Glutamatergic neuron (in vitro differentiated cells): ENCODE data around the gene NRXN3. TPM values are rescaled to one million over a fixed set of nuclear protein-coding genes. Genes with fewer than 3 reads are reported as not detected.
"Not testable (repeated sequence)": the region's sequence is repeated elsewhere in the genome, so short reads cannot be mapped to it uniquely, and the experiment has no call there.

Experiments used
- DNase-seq: peaks from one replicate; pipeline ENCODE4 v3.0.0; 2022
- H3K27ac Mint-ChIP-seq: one replicate; pipeline ENCODE4 v1.8.0; 2020; ENCODE audit warnings: mild to moderate bottlenecking, mixed read lengths, inconsistent platforms; ENCODE audit not compliant: unreplicated experiment
- H3K27me3 Mint-ChIP-seq: one replicate; pipeline ENCODE4 v1.8.0; 2020; ENCODE audit warnings: mild to moderate bottlenecking, moderate library complexity, mixed read lengths, inconsistent platforms; ENCODE audit not compliant: unreplicated experiment
- H3K36me3 Mint-ChIP-seq: one replicate; pipeline ENCODE4 v1.8.0; 2020; ENCODE audit warnings: mild to moderate bottlenecking, mixed read lengths, inconsistent platforms; ENCODE audit not compliant: unreplicated experiment
- H3K4me1 Mint-ChIP-seq: one replicate; pipeline ENCODE4 v1.8.0; 2020; ENCODE audit warnings: mild to moderate bottlenecking, low read depth, mixed read lengths, inconsistent platforms; ENCODE audit not compliant: unreplicated experiment
- H3K4me3 Mint-ChIP-seq: one replicate; pipeline ENCODE4 v1.8.0; 2020; ENCODE audit warnings: mild to moderate bottlenecking, mixed read lengths, inconsistent platforms; ENCODE audit not compliant: unreplicated experiment
- H3K9me3 Mint-ChIP-seq: one replicate; pipeline ENCODE4 v1.8.0; 2020; ENCODE audit warnings: mild to moderate bottlenecking, moderate library complexity, mixed read lengths, inconsistent platforms; ENCODE audit not compliant: unreplicated experiment
- CTCF ChIP-seq: fragments of 200-600 bp; sonication (generic); IDR thresholded peaks from one replicate; pipeline ENCODE4 v1.5.0; 2021; ENCODE audit not compliant: partially characterized antibody, unreplicated experiment
- total RNA-seq: library from RNA; stranded (reverse); fragmentation: NEBNext Ultra II Directional; extraction: Animal tissue kit (Norgen Biotek cat#: 25700); gene quantifications from one replicate; pipeline ENCODE4 v1.2.1, GENCODE V29; 2021; ENCODE audit not compliant: unreplicated experiment

The NRXN3 gene
- total RNA-seq, 1 donor from 2014 or later, result 1.2 TPM

- no peak overlapping the region for H3K4me3 Mint-ChIP-seq
- TF ChIP-seq CTCF, result no peak
These were observed 848.7 kb downstream of the NRXN3 start for GRCh38 chr14:79018836-79019235.

GRCh38 chr14:79019898-79020297, 849.7 kb downstream of the NRXN3 start:
- not testable (repeated sequence) for H3K4me1 Mint-ChIP-seq, H3K36me3 Mint-ChIP-seq, H3K27me3 Mint-ChIP-seq, H3K9me3 Mint-ChIP-seq, H3K27ac Mint-ChIP-seq, H3K4me3 Mint-ChIP-seq, DNase-seq

More at GRCh38 chr14:79018836-79019235, 848.7 kb downstream of the NRXN3 start:
- Mint-ChIP-seq H3K4me1 (no peaks in the 10 kb centered on the region), H3K36me3 (no peaks in the 10 kb centered on the region), H3K27ac (no peak overlapping the region), H3K9me3 (no peaks in the 10 kb centered on the region), H3K27me3 (peaks cover 2% of the 10 kb centered on the region)
- DNase-seq, result no peak

- Mint-ChIP-seq H3K36me3 (no peaks in the 10 kb centered on the region), H3K4me1 (no peaks in the 10 kb centered on the region), H3K9me3 (no peaks in the 10 kb centered on the region), H3K4me3 (no peak overlapping the region), H3K27me3 (no peaks in the 10 kb centered on the region), H3K27ac (no peak overlapping the region)
- TF ChIP-seq CTCF, result no peak
- DNase-seq, result no peak
These were observed 851.6 kb downstream of the NRXN3 start for GRCh38 chr14:79021766-79022165.

GRCh38 chr14:79027138-79027537, 857.0 kb downstream of the NRXN3 start:
- H3K27ac Mint-ChIP-seq, result no peak overlapping the region
- H3K9me3 Mint-ChIP-seq, result no peaks in the 10 kb centered on the region
- no peaks in the 10 kb centered on the region for H3K4me1 Mint-ChIP-seq
- no peaks in the 10 kb centered on the region for H3K36me3 Mint-ChIP-seq
- H3K4me3 Mint-ChIP-seq, result no peak overlapping the region
- no peak for TF ChIP-seq CTCF
- H3K27me3 Mint-ChIP-seq, result no peaks in the 10 kb centered on the region
- DNase-seq, result no peak

GRCh38 chr14:79028281-79028680, 858.1 kb downstream of the NRXN3 start:
- H3K4me1 Mint-ChIP-seq, result no peaks in the 10 kb centered on the region
- H3K4me3 Mint-ChIP-seq, result no peak overlapping the region
- H3K27ac Mint-ChIP-seq, result no peak overlapping the region

More at GRCh38 chr14:79028281-79028680, 858.1 kb downstream of the NRXN3 start:
- no peak for DNase-seq
- no peak for TF ChIP-seq CTCF
- Mint-ChIP-seq H3K9me3 (no peaks in the 10 kb centered on the region), H3K27me3 (peaks cover 2% of the 10 kb centered on the region), H3K36me3 (no peaks in the 10 kb centered on the region)
